Measurements from ENCODE around the gene TCTN1. TPM values are rescaled to one million over a fixed set of nuclear protein-coding genes. Genes with fewer than 3 reads are reported as not detected.
A peak's percentile ranks its signal among the peaks of the same experiment; 100 is the strongest.
"Not testable (repeated sequence)": the region's sequence is repeated elsewhere in the genome, so short reads cannot be mapped to it uniquely, and the experiment has no call there.

The TCTN1 gene
- total RNA-seq, 1 experiment from 2014 or later: 58.3 TPM

DNA sequence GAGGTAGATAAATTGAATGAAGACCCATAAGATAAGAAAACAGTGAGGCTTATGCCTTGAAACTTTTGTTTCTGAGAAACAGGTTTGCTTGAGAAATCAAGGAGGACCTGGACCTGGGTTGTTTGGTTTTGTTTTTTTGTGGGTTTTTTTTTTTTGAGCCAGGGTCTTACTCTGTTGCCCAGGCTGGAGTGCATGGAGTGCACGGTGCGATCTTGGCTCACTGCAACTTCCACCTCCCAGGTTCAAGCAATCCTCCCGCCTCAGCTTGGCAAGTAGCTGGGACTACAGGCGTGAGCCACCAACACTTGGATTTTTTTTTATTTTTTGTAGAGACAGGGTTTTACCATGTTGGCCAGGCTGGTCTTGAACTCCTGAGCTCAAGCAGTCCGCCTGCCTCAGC, 21.9 kb upstream of the TCTN1 start:
- Histone ChIP-seq H3K9me3 (ENCODE audit: insufficient read depth, low read depth) (no peaks in the 10 kb centered on the region), H3K4me3 (no peak overlapping the region), H3K4me2 (peak overlapping the region; percentile 46), H3K27ac (no peak overlapping the region), H3K9me2 (ENCODE audit: insufficient read depth) (no peaks in the 10 kb centered on the region), H3F3A (ENCODE audit: insufficient read depth, low read depth) (peaks cover 14% of the 10 kb centered on the region), H3K27me3 (ENCODE audit: insufficient read depth, low read depth) (no peaks in the 10 kb centered on the region), H4K20me1 (ENCODE audit: insufficient read depth) (no peaks in the 10 kb centered on the region), H2AFZ (no peak overlapping the region), H3K79me2 (ENCODE audit: low read depth) (no peaks in the 10 kb centered on the region), H3K36me3 (ENCODE audit: low read depth) (no peaks in the 10 kb centered on the region), H3K4me1 (replicated peaks; ENCODE audit: insufficient read depth) (peaks cover 17% of the 10 kb centered on the region)
- ChIA-PET POLR2A (ENCODE audit: unreplicated experiment) (no interaction called here), CTCF (no interaction called here)
- TF ChIP-seq EZH2 (IDR thresholded peaks at IDR 0.05; ENCODE audit: low read depth): no peak
- TF ChIP-seq CTCF (conservative IDR thresholded peaks at IDR 0.05): no peak
- intact Hi-C loops (cut with micrococcal nuclease; ENCODE audit: unreplicated experiment): loop anchor here (5.0 kb wide), 1 partner anchor 35 kb away; no protein-coding TSS in a partner anchor
- DNase-seq: no peak
- BruUV-seq (replicated peaks): no TSS peak

DNA sequence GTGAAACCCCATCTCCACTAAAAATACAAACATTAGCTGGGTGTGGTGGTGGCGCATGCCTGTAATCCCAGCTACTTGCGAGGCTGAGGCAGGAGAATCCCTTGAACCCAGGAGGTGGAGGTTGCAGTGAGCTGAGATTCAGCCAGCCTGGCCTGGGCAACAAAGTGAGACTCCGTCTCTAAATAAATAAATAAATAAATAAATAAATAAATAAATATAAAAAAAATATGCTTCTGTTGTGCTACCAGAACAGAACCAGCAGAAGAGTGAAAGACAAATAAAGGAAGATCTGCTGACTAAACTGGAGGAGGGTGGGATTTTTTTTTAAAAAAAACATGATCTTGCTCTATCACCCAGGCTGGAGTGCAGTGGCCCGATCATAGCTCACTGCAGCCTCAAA, 21.0 kb upstream of the TCTN1 start:
- not testable (repeated sequence) for BruUV-seq (replicated peaks); H3K4me2 ChIP-seq; H2AFZ ChIP-seq; H3K9me2 ChIP-seq (ENCODE audit: insufficient read depth); H3K36me3 ChIP-seq (ENCODE audit: low read depth); H3K9me3 ChIP-seq (ENCODE audit: insufficient read depth, low read depth); H3K27me3 ChIP-seq (ENCODE audit: insufficient read depth, low read depth); H4K20me1 ChIP-seq (ENCODE audit: insufficient read depth); H3K27ac ChIP-seq; H3K79me2 ChIP-seq (ENCODE audit: low read depth); DNase-seq; H3K4me3 ChIP-seq
- ChIA-PET CTCF (interaction anchor here (0.6 kb wide), 1 partner anchor 31 kb away, joined by 6 read pairs; no protein-coding TSS in a partner anchor), POLR2A (ENCODE audit: unreplicated experiment) (interaction anchor here (0.6 kb wide), 1 partner anchor 54 kb away, joined by 5 read pairs; no protein-coding TSS in a partner anchor)
- intact Hi-C loops (cut with micrococcal nuclease; ENCODE audit: unreplicated experiment): loop anchor here (5.0 kb wide), 1 partner anchor 36 kb away; no protein-coding TSS in a partner anchor
- peaks cover 17% of the 10 kb centered on the region for H3K4me1 ChIP-seq (replicated peaks; ENCODE audit: insufficient read depth)
- H3F3A ChIP-seq (ENCODE audit: insufficient read depth, low read depth): peaks cover 14% of the 10 kb centered on the region

GRCh38 chr12:110597885-110598284, 16.0 kb upstream of the TCTN1 start:
- intact Hi-C loops (cut with micrococcal nuclease; ENCODE audit: unreplicated experiment): no loop called here
- no peaks in the 10 kb centered on the region for H3K27me3 ChIP-seq (ENCODE audit: insufficient read depth, low read depth)
- H3F3A ChIP-seq (ENCODE audit: insufficient read depth, low read depth): no peaks in the 10 kb centered on the region
- H3K27ac ChIP-seq: no peak overlapping the region
- CTCF ChIA-PET: interaction anchor here (0.6 kb wide), 1 partner anchor 148 kb away, joined by 18 read pairs; the partner anchor contains the start of gene ARPC3
- H3K4me3 ChIP-seq: no peak overlapping the region
- TF ChIP-seq EZH2 (IDR thresholded peaks at IDR 0.05; ENCODE audit: low read depth) (no peak), CTCF (conservative IDR thresholded peaks at IDR 0.05) (no peak)
- H3K4me1 ChIP-seq (replicated peaks; ENCODE audit: insufficient read depth): no peaks in the 10 kb centered on the region
- no peaks in the 10 kb centered on the region for H3K79me2 ChIP-seq (ENCODE audit: low read depth)
- no peak for DNase-seq
- H3K9me3 ChIP-seq (ENCODE audit: insufficient read depth, low read depth): no peaks in the 10 kb centered on the region
- H3K36me3 ChIP-seq (ENCODE audit: low read depth): no peaks in the 10 kb centered on the region
- POLR2A ChIA-PET (ENCODE audit: unreplicated experiment): no interaction called here
- H2AFZ ChIP-seq: no peak overlapping the region
- no peaks in the 10 kb centered on the region for H3K9me2 ChIP-seq (ENCODE audit: insufficient read depth)
- no TSS peak for BruUV-seq (replicated peaks)
- H3K4me2 ChIP-seq: no peak overlapping the region
- no peaks in the 10 kb centered on the region for H4K20me1 ChIP-seq (ENCODE audit: insufficient read depth)

DNA sequence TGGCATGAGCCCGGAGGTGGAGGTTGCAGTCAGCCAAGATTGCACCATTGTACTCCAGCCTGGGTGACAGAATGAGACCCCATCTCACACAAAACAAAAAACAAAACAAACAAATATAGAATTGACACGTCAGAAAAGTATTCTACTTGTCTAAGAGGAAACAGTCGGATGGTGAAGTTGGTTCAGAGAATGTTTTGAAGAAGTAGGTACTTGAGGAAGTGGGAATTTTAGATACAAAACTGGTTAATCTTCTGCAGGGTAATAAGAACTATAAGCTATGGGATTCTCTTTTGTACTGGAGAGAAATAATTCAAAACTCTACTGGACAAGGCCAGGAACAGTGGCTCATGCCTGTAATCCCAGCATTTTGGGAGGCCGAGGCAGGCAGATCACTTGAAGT, 14.6 kb upstream of the TCTN1 start:
- H3K79me2 ChIP-seq (ENCODE audit: low read depth): no peaks in the 10 kb centered on the region
- no peak for TF ChIP-seq EZH2 (IDR thresholded peaks at IDR 0.05; ENCODE audit: low read depth)
- TF ChIP-seq CTCF (conservative IDR thresholded peaks at IDR 0.05): no peak
- no peak overlapping the region for H3K27ac ChIP-seq
- intact Hi-C loops (cut with micrococcal nuclease; ENCODE audit: unreplicated experiment): no loop called here
- BruUV-seq (replicated peaks): no TSS peak
- no peaks in the 10 kb centered on the region for H3K9me2 ChIP-seq (ENCODE audit: insufficient read depth)
- H2AFZ ChIP-seq: no peak overlapping the region
- H3K9me3 ChIP-seq (ENCODE audit: insufficient read depth, low read depth): no peaks in the 10 kb centered on the region
- ChIA-PET CTCF (interaction anchor here (0.6 to 1.4 kb wide), 3 partner anchors 15 to 315 kb away, joined by 4 to 16 read pairs (median 6); no protein-coding TSS in a partner anchor), POLR2A (ENCODE audit: unreplicated experiment) (no interaction called here)
- no peaks in the 10 kb centered on the region for H3F3A ChIP-seq (ENCODE audit: insufficient read depth, low read depth)
- H4K20me1 ChIP-seq (ENCODE audit: insufficient read depth): no peaks in the 10 kb centered on the region
- H3K27me3 ChIP-seq (ENCODE audit: insufficient read depth, low read depth): no peaks in the 10 kb centered on the region
- no peak for DNase-seq
- H3K4me2 ChIP-seq: no peak overlapping the region
- no peaks in the 10 kb centered on the region for H3K4me1 ChIP-seq (replicated peaks; ENCODE audit: insufficient read depth)
- no peaks in the 10 kb centered on the region for H3K36me3 ChIP-seq (ENCODE audit: low read depth)
- no peak overlapping the region for H3K4me3 ChIP-seq

Data from PC-9 (cell line).